Astrocyte (in vitro differentiated cells and primary cell): Measurements from ENCODE around the gene LRRC28.

Source experiments
- EZH2 ChIP-seq: IDR thresholded peaks from 2 replicates; pipeline ENCODE4 v1.6.1; 2012; ENCODE audit warnings: mild to moderate bottlenecking, low read length, inconsistent platforms; ENCODE audit not compliant: insufficient read depth
- TF ChIP-seq, protein P1 (sequence below): IDR thresholded peaks from 2 replicates; pipeline ENCODE4 v1.5.1; 2011; ENCODE audit warnings: low read depth, mild to moderate bottlenecking, inconsistent platforms, low read length, moderate library complexity; ENCODE audit not compliant: insufficient read depth

DNA sequence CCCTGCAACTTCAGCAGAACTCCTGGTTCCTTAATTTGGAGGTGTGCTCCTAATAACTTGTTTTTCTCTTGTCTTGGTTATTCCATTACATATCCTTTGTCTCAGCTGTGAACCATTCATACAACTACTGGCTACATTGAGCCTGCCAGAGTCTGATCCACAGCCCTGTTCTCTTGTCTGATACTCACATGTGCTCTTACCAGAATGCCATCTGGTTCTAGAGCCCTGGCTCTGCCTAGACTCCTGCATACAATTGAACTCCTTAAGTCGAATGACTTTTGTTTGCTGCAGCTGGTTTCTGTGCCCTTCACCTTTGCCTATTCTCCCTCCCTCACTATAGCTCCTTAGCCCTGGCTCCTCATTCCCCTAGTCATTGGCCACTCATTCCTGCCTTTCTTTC is 85.5 kb downstream of the LRRC28 start:
- TF ChIP-seq, protein P1, sequence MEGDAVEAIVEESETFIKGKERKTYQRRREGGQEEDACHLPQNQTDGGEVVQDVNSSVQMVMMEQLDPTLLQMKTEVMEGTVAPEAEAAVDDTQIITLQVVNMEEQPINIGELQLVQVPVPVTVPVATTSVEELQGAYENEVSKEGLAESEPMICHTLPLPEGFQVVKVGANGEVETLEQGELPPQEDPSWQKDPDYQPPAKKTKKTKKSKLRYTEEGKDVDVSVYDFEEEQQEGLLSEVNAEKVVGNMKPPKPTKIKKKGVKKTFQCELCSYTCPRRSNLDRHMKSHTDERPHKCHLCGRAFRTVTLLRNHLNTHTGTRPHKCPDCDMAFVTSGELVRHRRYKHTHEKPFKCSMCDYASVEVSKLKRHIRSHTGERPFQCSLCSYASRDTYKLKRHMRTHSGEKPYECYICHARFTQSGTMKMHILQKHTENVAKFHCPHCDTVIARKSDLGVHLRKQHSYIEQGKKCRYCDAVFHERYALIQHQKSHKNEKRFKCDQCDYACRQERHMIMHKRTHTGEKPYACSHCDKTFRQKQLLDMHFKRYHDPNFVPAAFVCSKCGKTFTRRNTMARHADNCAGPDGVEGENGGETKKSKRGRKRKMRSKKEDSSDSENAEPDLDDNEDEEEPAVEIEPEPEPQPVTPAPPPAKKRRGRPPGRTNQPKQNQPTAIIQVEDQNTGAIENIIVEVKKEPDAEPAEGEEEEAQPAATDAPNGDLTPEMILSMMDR: no peak
- TF ChIP-seq EZH2: no peak
